Panc1 (cell line): ENCODE results near the gene KANK4. TPM values are rescaled to one million over a fixed set of nuclear protein-coding genes. Genes with fewer than 3 reads are reported as not detected.

Experiments
- ATAC-seq: fragments of 200-7000 bp; cut with Tn5 transposase; 2 replicates; pipeline ENCODE4 v1.9.1; 2020; ENCODE audit warnings: mild to moderate bottlenecking, moderate library complexity
- BruUV-seq: library from RNA; stranded (reverse); fragments of 400-500 nt; replicated peaks from 2 replicates; lab custom pipeline; 2021; lab: Mats Ljungman, UMichigan
- CTCF ChIA-PET: fragments of 300-600 bp; sonication (Branson Sonifier 250); formaldehyde crosslinking; loops from one replicate; lab custom pipeline; 2022; ENCODE audit warnings: antibody characterized with exemption; lab: Charles Lee
- POLR2A ChIA-PET: fragments of 300-600 bp; sonication (Branson Sonifier 250); formaldehyde crosslinking; loops from one replicate; lab custom pipeline; 2022; ENCODE audit warnings: antibody characterized with exemption; lab: Charles Lee
- DNase-seq: peaks from one replicate; pipeline ENCODE4 v3.0.0-alpha.2; 2010; ENCODE audit warnings: low read depth, low spot score
- H3K27ac ChIP-seq: 2 replicates; pipeline ENCODE4 v1.5.1; 2011; ENCODE audit warnings: mild to moderate bottlenecking, low read length, inconsistent platforms
- H3K27me3 ChIP-seq: fragments of 200-500 bp; sonication (Bioruptor generic); 2 replicates; pipeline ENCODE4 v1.6.0; 2014; ENCODE audit warnings: low read length, inconsistent platforms; ENCODE audit not compliant: control insufficient read depth, insufficient read depth
- H3K36me3 ChIP-seq: fragments of 200-500 bp; sonication (Bioruptor generic); 2 replicates; pipeline ENCODE4 v1.5.1; 2014; ENCODE audit warnings: inconsistent platforms, mild to moderate bottlenecking, low read length, moderate library complexity; ENCODE audit not compliant: control insufficient read depth, insufficient read depth
- H3K4me1 ChIP-seq: 2 replicates; pipeline ENCODE4 v1.5.1; 2011; ENCODE audit warnings: inconsistent platforms, mild to moderate bottlenecking, low read length, moderate library complexity; ENCODE audit not compliant: control insufficient read depth, insufficient read depth
- H3K4me3 ChIP-seq, 2 experiments: 2 replicates each; pipeline ENCODE4 v1.5.1; 2011 to 2012; ENCODE audit warnings: low read depth in 2 of 2, low read length in 2 of 2, mild to moderate bottlenecking in 2 of 2, inconsistent platforms in 1 of 2, moderate library complexity in 1 of 2
- H3K9me3 ChIP-seq: fragments of 200-500 bp; sonication (Bioruptor generic); 2 replicates; pipeline ENCODE4 v1.5.1; 2014; ENCODE audit warnings: low read depth, mild to moderate bottlenecking, inconsistent platforms, low read length, moderate library complexity; ENCODE audit not compliant: control insufficient read depth, insufficient read depth
- CTCF ChIP-seq: fragments of 450-650 bp; IDR thresholded peaks from 2 replicates; pipeline ENCODE4 v1.5.1; 2017; ENCODE audit warnings: mild to moderate bottlenecking
- POLR2AphosphoS5 ChIP-seq: IDR thresholded peaks from 2 replicates; pipeline ENCODE4 v1.6.1; 2012; ENCODE audit warnings: mild to moderate bottlenecking, low read depth, low read length, moderate library complexity
- REST ChIP-seq, 2 experiments: IDR thresholded peaks; 2 replicates each; pipeline ENCODE4 v1.6.1; 2011 to 2012; ENCODE audit warnings: low read depth in 2 of 2, control low read depth in 1 of 2, low read length in 1 of 2, mild to moderate bottlenecking in 1 of 2, moderate library complexity in 1 of 2; ENCODE audit not compliant: insufficient read depth in 1 of 2
- SIN3A ChIP-seq: IDR thresholded peaks from 2 replicates; pipeline ENCODE4 v1.6.1; 2012; ENCODE audit warnings: low read depth, mild to moderate bottlenecking, low read length, moderate library complexity, borderline replicate concordance; ENCODE audit not compliant: insufficient read depth
- TCF7L2 ChIP-seq: IDR thresholded peaks from 2 replicates; pipeline ENCODE4 v1.6.1; 2011; ENCODE audit warnings: mild to moderate bottlenecking, low read depth, low read length, inconsistent platforms
- in situ Hi-C: cut with HindIII; loops from 2 replicates; pipeline ENCODE4 v1.10.0; 2016; ENCODE audit warnings: low sequenced_read_pairs, low pct_unique_long_range_greater_than_20kb
- intact Hi-C: fragments of 100-400 bp; cut with micrococcal nuclease; formaldehyde crosslinking; loops from one replicate; pipeline ENCODE4 v1.10.0; 2022; ENCODE audit not compliant: unreplicated experiment
- total RNA-seq: library from RNA; stranded (reverse); gene quantifications from one replicate; pipeline ENCODE4 v1.2.1, GENCODE V29; 2021; ENCODE audit not compliant: unreplicated experiment

KANK4 gene
- total RNA-seq, 1 experiment from 2014 or later, result 0.18 TPM

GRCh38 chr1:62229468-62229867 is 89.8 kb downstream of the KANK4 start:
- DNase-seq (no peak), ATAC-seq (no peak)
- Histone ChIP-seq H3K4me1 (no peaks in the 10 kb centered on the region), H3K36me3 (no peaks in the 10 kb centered on the region), H3K4me3 (no peak overlapping the region), H3K27me3 (no peaks in the 10 kb centered on the region), H3K9me3 (no peaks in the 10 kb centered on the region), H3K27ac (no peak overlapping the region)
- no TSS peak for BruUV-seq
- intact Hi-C loops, result no loop called here
- CTCF ChIA-PET, result interaction anchor here (0.6 kb wide), 1 partner anchor 30 kb away, joined by 4 read pairs; no protein-coding TSS in a partner anchor
- in situ Hi-C loops, result no loop called here
- TF ChIP-seq TCF7L2 (no peak), CTCF (no peak), POLR2AphosphoS5 (no peak), REST (IDR thresholded peaks at IDR 0.05; ENCODE audit: insufficient read depth in 1 of 2, low read depth in 2 of 2, low read length in 1 of 2) (no peak), SIN3A (no peak)
- POLR2A ChIA-PET, result no interaction called here

- no peak; the same call in 1 of the 2 replicates for ATAC-seq
- CTCF ChIA-PET, result interaction anchor here (0.6 kb wide), 1 partner anchor 29 kb away, joined by 4 read pairs; no protein-coding TSS in a partner anchor
- BruUV-seq, result no TSS peak
- DNase-seq, result no peak
- in situ Hi-C loops (no loop called here), intact Hi-C loops (no loop called here)
- H3K4me1 ChIP-seq, result no peaks in the 10 kb centered on the region
- H3K27me3 ChIP-seq, result no peaks in the 10 kb centered on the region
- no peak overlapping the region for H3K27ac ChIP-seq
- H3K4me3 ChIP-seq, result no peak overlapping the region
- H3K36me3 ChIP-seq, result no peaks in the 10 kb centered on the region
- POLR2A ChIA-PET, result no interaction called here
- no peak for TF ChIP-seq TCF7L2
- no peak for TF ChIP-seq SIN3A
- no peaks in the 10 kb centered on the region for H3K9me3 ChIP-seq
These were observed 90.4 kb downstream of the KANK4 start for GRCh38 chr1:62228883-62229187.

- no peaks in the 10 kb centered on the region for H3K27me3 ChIP-seq
- ChIA-PET POLR2A (no interaction called here), CTCF (no interaction called here)
- H3K27ac ChIP-seq, result no peak overlapping the region
- BruUV-seq, result no TSS peak
- no peak for DNase-seq
- intact Hi-C loops (no loop called here), in situ Hi-C loops (no loop called here)
- H3K9me3 ChIP-seq, result no peaks in the 10 kb centered on the region
- 0 out of 2 replicates have a peak, but pooled peaks have one; percentile 37 for ATAC-seq
- H3K4me3 ChIP-seq, result no peak overlapping the region
- H3K4me1 ChIP-seq, result no peaks in the 10 kb centered on the region
- H3K36me3 ChIP-seq, result no peaks in the 10 kb centered on the region
- no peak for TF ChIP-seq SIN3A
- TF ChIP-seq TCF7L2, result no peak
- TF ChIP-seq POLR2AphosphoS5, result no peak
- TF ChIP-seq CTCF, result no peak
- no peak for TF ChIP-seq REST (IDR thresholded peaks at IDR 0.05; ENCODE audit: insufficient read depth in 1 of 2, low read depth in 2 of 2, low read length in 1 of 2)
These were observed 90.9 kb downstream of the KANK4 start for GRCh38 chr1:62228136-62228882.
